CD8-positive, alpha-beta memory T cell (primary cell): ENCODE measurements around the gene BNC2. TPM values are rescaled to one million over a fixed set of nuclear protein-coding genes. Genes with fewer than 3 reads are reported as not detected.

Experiments used
- CTCF ChIA-PET: fragments of 350-600 bp; sonication (Branson Sonifier 250); formaldehyde crosslinking; loops from one replicate; lab custom pipeline; 2021; ENCODE audit warnings: antibody characterized with exemption; lab: Charles Lee
- POLR2A ChIA-PET: fragments of 350-600 bp; sonication (Branson Sonifier 250); formaldehyde crosslinking; loops from one replicate; lab custom pipeline; 2021; ENCODE audit warnings: antibody characterized with exemption; lab: Charles Lee
- DNase-seq, 5 donors: peaks; one replicate each; pipeline versions ENCODE4 v3.0.0 to v3.0.0-alpha.2; 2020 to 2022; ENCODE audit warnings: mixed read lengths in 1 of 5
- H3K27ac ChIP-seq: one replicate; pipeline ENCODE4 v1.7.0; 2013; ENCODE audit warnings: low read depth, mild to moderate bottlenecking, low read length, moderate library complexity
- H3K27me3 ChIP-seq: 2 replicates; pipeline ENCODE4 v1.7.0; 2013; ENCODE audit warnings: low read length, mild to moderate bottlenecking; ENCODE audit not compliant: insufficient read depth, poor library complexity, severe bottlenecking
- H3K36me3 ChIP-seq: 2 replicates; pipeline ENCODE4 v1.7.0; 2013; ENCODE audit warnings: mild to moderate bottlenecking, low read length, moderate library complexity; ENCODE audit not compliant: insufficient read depth
- H3K4me1 ChIP-seq: 2 replicates; pipeline ENCODE4 v1.7.0; 2013; ENCODE audit warnings: mild to moderate bottlenecking, low read length, moderate library complexity; ENCODE audit not compliant: insufficient read depth
- H3K4me3 ChIP-seq: 2 replicates; pipeline ENCODE4 v1.7.0; 2013; ENCODE audit warnings: mild to moderate bottlenecking, low read length
- H3K9me3 ChIP-seq: 2 replicates; pipeline ENCODE4 v1.7.0; 2013; ENCODE audit warnings: mild to moderate bottlenecking, low read length
- H3K27ac Mint-ChIP-seq, 8 donors: one replicate each; pipeline ENCODE4 v1.8.0; 2020 to 2021; ENCODE audit warnings: mixed read lengths in 8 of 8, mild to moderate bottlenecking in 6 of 8, inconsistent platforms in 3 of 8, moderate library complexity in 3 of 8
- H3K27me3 Mint-ChIP-seq, 2 donors: one replicate each; pipeline ENCODE4 v1.8.0; 2020 to 2021; ENCODE audit warnings: mixed read lengths in 2 of 2, mild to moderate bottlenecking in 1 of 2, moderate library complexity in 1 of 2
- H3K36me3 Mint-ChIP-seq, 3 donors: one replicate each; pipeline ENCODE4 v1.8.0; 2020 to 2021; ENCODE audit warnings: mixed read lengths in 3 of 3, inconsistent platforms in 1 of 3, mild to moderate bottlenecking in 1 of 3
- H3K4me1 Mint-ChIP-seq, 3 donors: one replicate each; pipeline ENCODE4 v1.8.0; 2020 to 2021; ENCODE audit warnings: mixed read lengths in 3 of 3, inconsistent platforms in 1 of 3, mild to moderate bottlenecking in 1 of 3
- H3K4me3 Mint-ChIP-seq, 7 donors: one replicate each; pipeline ENCODE4 v1.8.0; 2020 to 2021; ENCODE audit warnings: mixed read lengths in 7 of 7, mild to moderate bottlenecking in 6 of 7, moderate library complexity in 4 of 7, inconsistent platforms in 2 of 7
- H3K9me3 Mint-ChIP-seq, 5 donors: one replicate each; pipeline ENCODE4 v1.8.0; 2020 to 2022; ENCODE audit warnings: mixed read lengths in 5 of 5, mild to moderate bottlenecking in 3 of 5, moderate library complexity in 2 of 5, inconsistent platforms in 1 of 5
- polyA plus RNA-seq: library from polyadenylated mRNA; unstranded; fragments of 300-500 nt; fragmentation: Illumina TruSeq; gene quantifications from one replicate; pipeline ENCODE4 v1.2.3, GENCODE V29; 2021
- total RNA-seq, 2 experiments: library from RNA; stranded (reverse); gene quantifications; one replicate each; pipeline ENCODE4 v1.2.3, GENCODE V29; 2021

The BNC2 gene
- total and polyA plus RNA-seq, 3 experiments from 2014 or later: 0.18 TPM; not detected in 2

- no peak for DNase-seq
- no peaks in the 10 kb centered on the region for H3K4me1 ChIP-seq
- no peak overlapping the region for H3K27ac ChIP-seq
- H3K4me3 ChIP-seq: no peak overlapping the region
- no peaks in the 10 kb centered on the region for H3K36me3 ChIP-seq
- CTCF ChIA-PET: no interaction called here
- Mint-ChIP-seq H3K36me3 (no peaks in the 10 kb centered on the region), H3K4me3 (no peak overlapping the region), H3K27ac (no peak overlapping the region), H3K27me3 (no peaks in the 10 kb centered on the region), H3K4me1 (no peaks in the 10 kb centered on the region), H3K9me3 (peaks cover 0 to 18% (median 6%) of the 10 kb centered on the region in 5 donors)
- POLR2A ChIA-PET: no interaction called here
- no peaks in the 10 kb centered on the region for H3K27me3 ChIP-seq
- H3K9me3 ChIP-seq: no peaks in the 10 kb centered on the region
These were observed 219.0 kb downstream of the BNC2 start for GRCh38 chr9:16651446-16651964.

GRCh38 chr9:16645970-16646369, 224.5 kb downstream of the BNC2 start:
- POLR2A ChIA-PET: no interaction called here

GRCh38 chr9:16642421-16643109, 227.9 kb downstream of the BNC2 start:
- H3K9me3 ChIP-seq: no peaks in the 10 kb centered on the region
- Mint-ChIP-seq H3K4me1 (no peaks in the 10 kb centered on the region), H3K36me3 (no peaks in the 10 kb centered on the region), H3K9me3 (peaks cover 1 to 20% (median 2%) of the 10 kb centered on the region in 5 donors), H3K4me3 (no peak overlapping the region), H3K27ac (no peak overlapping the region), H3K27me3 (no peaks in the 10 kb centered on the region)
- H3K27me3 ChIP-seq: no peaks in the 10 kb centered on the region
- no peak overlapping the region for H3K4me3 ChIP-seq
- H3K36me3 ChIP-seq: no peaks in the 10 kb centered on the region
- ChIA-PET CTCF (no interaction called here), POLR2A (no interaction called here)
- no peak for DNase-seq
- H3K27ac ChIP-seq: no peak overlapping the region
- H3K4me1 ChIP-seq: no peaks in the 10 kb centered on the region

More at GRCh38 chr9:16645970-16646369, 224.5 kb downstream of the BNC2 start:
- Histone ChIP-seq H3K27ac (no peak overlapping the region), H3K27me3 (no peaks in the 10 kb centered on the region), H3K36me3 (no peaks in the 10 kb centered on the region), H3K4me3 (no peak overlapping the region), H3K9me3 (no peaks in the 10 kb centered on the region), H3K4me1 (no peaks in the 10 kb centered on the region)
- CTCF ChIA-PET: no interaction called here
- Mint-ChIP-seq H3K36me3 (no peaks in the 10 kb centered on the region), H3K4me3 (no peak overlapping the region), H3K27me3 (no peaks in the 10 kb centered on the region), H3K4me1 (no peaks in the 10 kb centered on the region), H3K27ac (no peak overlapping the region), H3K9me3 (peaks cover 2 to 26% (median 4%) of the 10 kb centered on the region in 5 donors)
- no peak for DNase-seq

GRCh38 chr9:16640649-16641048, 229.8 kb downstream of the BNC2 start:
- no peaks in the 10 kb centered on the region for H3K9me3 ChIP-seq
- Mint-ChIP-seq H3K36me3 (no peaks in the 10 kb centered on the region), H3K4me3 (no peak overlapping the region), H3K27me3 (no peaks in the 10 kb centered on the region), H3K4me1 (no peaks in the 10 kb centered on the region), H3K27ac (no peak overlapping the region), H3K9me3 (peaks cover 0 to 20% (median 5%) of the 10 kb centered on the region in 5 donors)
- H3K4me1 ChIP-seq: no peaks in the 10 kb centered on the region
- H3K27ac ChIP-seq: no peak overlapping the region
- no peak overlapping the region for H3K4me3 ChIP-seq
- no peaks in the 10 kb centered on the region for H3K36me3 ChIP-seq
- no peak for DNase-seq
- CTCF ChIA-PET: no interaction called here
- POLR2A ChIA-PET: no interaction called here
- H3K27me3 ChIP-seq: no peaks in the 10 kb centered on the region

- ChIA-PET CTCF (no interaction called here), POLR2A (no interaction called here)
- no peak for DNase-seq
- H3K4me1 ChIP-seq: no peaks in the 10 kb centered on the region
- no peak overlapping the region for H3K4me3 ChIP-seq
- no peaks in the 10 kb centered on the region for H3K27me3 ChIP-seq
- Mint-ChIP-seq H3K4me3 (no peak overlapping the region), H3K9me3 (peaks cover 0 to 20% (median 7%) of the 10 kb centered on the region in 5 donors), H3K36me3 (no peaks in the 10 kb centered on the region), H3K27ac (no peak overlapping the region), H3K4me1 (no peaks in the 10 kb centered on the region), H3K27me3 (no peaks in the 10 kb centered on the region)
- H3K27ac ChIP-seq: no peak overlapping the region
- no peaks in the 10 kb centered on the region for H3K36me3 ChIP-seq
- H3K9me3 ChIP-seq: no peaks in the 10 kb centered on the region
These were observed 230.8 kb downstream of the BNC2 start for GRCh38 chr9:16639644-16640043.

- H3K4me1 ChIP-seq: no peaks in the 10 kb centered on the region
- DNase-seq: no peak
- H3K36me3 ChIP-seq: no peaks in the 10 kb centered on the region
- ChIA-PET POLR2A (no interaction called here), CTCF (no interaction called here)
- no peak overlapping the region for H3K4me3 ChIP-seq
- no peaks in the 10 kb centered on the region for H3K36me3 Mint-ChIP-seq
- H3K27me3 ChIP-seq: no peaks in the 10 kb centered on the region
- H3K27ac ChIP-seq: no peak overlapping the region
- peaks cover 0 to 21% (median 7%) of the 10 kb centered on the region in 5 donors for H3K9me3 Mint-ChIP-seq
- H3K4me1 Mint-ChIP-seq: no peaks in the 10 kb centered on the region
- H3K27ac Mint-ChIP-seq: no peak overlapping the region
- H3K27me3 Mint-ChIP-seq: no peaks in the 10 kb centered on the region
- H3K9me3 ChIP-seq: no peaks in the 10 kb centered on the region
- no peak overlapping the region for H3K4me3 Mint-ChIP-seq
These were observed 232.6 kb downstream of the BNC2 start for GRCh38 chr9:16637911-16638310.

GRCh38 chr9:16637218-16637617, 233.3 kb downstream of the BNC2 start:
- CTCF ChIA-PET: no interaction called here
- POLR2A ChIA-PET: interaction anchor here (0.6 kb wide), 1 partner anchor 13 kb away, joined by 3 read pairs; no protein-coding TSS in a partner anchor
- Mint-ChIP-seq H3K27ac (no peak overlapping the region), H3K27me3 (no peaks in the 10 kb centered on the region), H3K4me1 (no peaks in the 10 kb centered on the region), H3K36me3 (no peaks in the 10 kb centered on the region), H3K4me3 (no peak overlapping the region), H3K9me3 (peaks cover 0 to 25% (median 8%) of the 10 kb centered on the region in 5 donors)
- DNase-seq: no peak
- H3K4me1 ChIP-seq: no peaks in the 10 kb centered on the region
- no peak overlapping the region for H3K27ac ChIP-seq
- H3K9me3 ChIP-seq: no peaks in the 10 kb centered on the region
- H3K36me3 ChIP-seq: no peaks in the 10 kb centered on the region
- H3K27me3 ChIP-seq: no peaks in the 10 kb centered on the region
- H3K4me3 ChIP-seq: no peak overlapping the region

- no peak overlapping the region for H3K4me3 ChIP-seq
- H3K4me1 Mint-ChIP-seq: no peaks in the 10 kb centered on the region
- no peaks in the 10 kb centered on the region for H3K36me3 Mint-ChIP-seq
These were observed 236.7 kb downstream of the BNC2 start for GRCh38 chr9:16633794-16634193.

More at GRCh38 chr9:16633794-16634193, 236.7 kb downstream of the BNC2 start:
- H3K9me3 Mint-ChIP-seq: peaks cover 4 to 21% (median 8%) of the 10 kb centered on the region in 5 donors
- Histone ChIP-seq H3K36me3 (no peaks in the 10 kb centered on the region), H3K9me3 (no peaks in the 10 kb centered on the region), H3K27me3 (no peaks in the 10 kb centered on the region), H3K4me1 (no peaks in the 10 kb centered on the region), H3K27ac (no peak overlapping the region)
- ChIA-PET POLR2A (no interaction called here), CTCF (no interaction called here)
- DNase-seq: no peak
- no peak overlapping the region for H3K4me3 Mint-ChIP-seq
- no peaks in the 10 kb centered on the region for H3K27me3 Mint-ChIP-seq
- H3K27ac Mint-ChIP-seq: no peak overlapping the region
